Endothelial cell of umbilical vein (primary cell): ENCODE data around the gene FHIT.

Experiments used
- CTCF ChIP-seq, 2 donors: IDR thresholded peaks; 1 replicate in 1 of 2; 2 replicates in 1 of 2; pipeline ENCODE4 v1.5.1; 2011; ENCODE audit warnings: low read length in 2 of 2, mild to moderate bottlenecking in 2 of 2, moderate library complexity in 2 of 2, control low read depth in 1 of 2, inconsistent platforms in 1 of 2, low read depth in 1 of 2; ENCODE audit not compliant: insufficient read depth in 1 of 2; ENCODE audit errors: extremely low read depth in 1 of 2
- EZH2 ChIP-seq: IDR thresholded peaks from 2 replicates; pipeline ENCODE4 v1.6.1; 2012; ENCODE audit warnings: borderline replicate concordance, low read depth, mild to moderate bottlenecking, moderate library complexity, low read length, inconsistent platforms; ENCODE audit not compliant: severe bottlenecking
- FOS ChIP-seq: IDR thresholded peaks from 2 replicates; pipeline ENCODE4 v1.6.1; 2011; ENCODE audit warnings: mild to moderate bottlenecking, low read length, moderate library complexity, borderline replicate concordance; ENCODE audit not compliant: insufficient read depth
- JUN ChIP-seq: IDR thresholded peaks from 2 replicates; pipeline ENCODE4 v1.6.1; 2011; ENCODE audit warnings: borderline replicate concordance, low read depth; ENCODE audit not compliant: insufficient read length, insufficient read depth
- MYC ChIP-seq: IDR thresholded peaks from one replicate; pipeline ENCODE4 v1.6.1; 2011; ENCODE audit warnings: mild to moderate bottlenecking, low read depth, low read length
- POLR2A ChIP-seq: IDR thresholded peaks from 2 replicates; pipeline ENCODE4 v1.6.1; 2012; ENCODE audit warnings: low read depth, mild to moderate bottlenecking, control low read depth, low read length
- POLR2AphosphoS5 ChIP-seq: IDR thresholded peaks from 2 replicates; pipeline ENCODE4 v1.6.1; 2012; ENCODE audit warnings: low read depth, mild to moderate bottlenecking, control low read depth, low read length, moderate library complexity; ENCODE audit not compliant: insufficient read depth
- TF ChIP-seq, protein P1 (sequence below): IDR thresholded peaks from 2 replicates; pipeline ENCODE4 v1.6.1; 2011; ENCODE audit not compliant: insufficient read depth, insufficient read length

GRCh38 chr3:60703956-60704736 is 547.1 kb downstream of the FHIT start:
- TF ChIP-seq, protein P1, sequence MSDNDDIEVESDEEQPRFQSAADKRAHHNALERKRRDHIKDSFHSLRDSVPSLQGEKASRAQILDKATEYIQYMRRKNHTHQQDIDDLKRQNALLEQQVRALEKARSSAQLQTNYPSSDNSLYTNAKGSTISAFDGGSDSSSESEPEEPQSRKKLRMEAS = no peak
- TF ChIP-seq CTCF (IDR thresholded peaks at IDR 0.05; ENCODE audit: extremely low read depth in 1 of 2, insufficient read depth in 1 of 2, low read depth in 1 of 2, low read length in 2 of 2) (no peak), POLR2AphosphoS5 (no peak), POLR2A (no peak), EZH2 (no peak), MYC (no peak), JUN (no peak), FOS (no peak)
